ENCODE results near the gene NR1D1. TPM values are rescaled to one million over a fixed set of nuclear protein-coding genes. Genes with fewer than 3 reads are reported as not detected.

The NR1D1 gene
- total RNA-seq, 1 donor from 2014 or later: 2.6 TPM

DNA sequence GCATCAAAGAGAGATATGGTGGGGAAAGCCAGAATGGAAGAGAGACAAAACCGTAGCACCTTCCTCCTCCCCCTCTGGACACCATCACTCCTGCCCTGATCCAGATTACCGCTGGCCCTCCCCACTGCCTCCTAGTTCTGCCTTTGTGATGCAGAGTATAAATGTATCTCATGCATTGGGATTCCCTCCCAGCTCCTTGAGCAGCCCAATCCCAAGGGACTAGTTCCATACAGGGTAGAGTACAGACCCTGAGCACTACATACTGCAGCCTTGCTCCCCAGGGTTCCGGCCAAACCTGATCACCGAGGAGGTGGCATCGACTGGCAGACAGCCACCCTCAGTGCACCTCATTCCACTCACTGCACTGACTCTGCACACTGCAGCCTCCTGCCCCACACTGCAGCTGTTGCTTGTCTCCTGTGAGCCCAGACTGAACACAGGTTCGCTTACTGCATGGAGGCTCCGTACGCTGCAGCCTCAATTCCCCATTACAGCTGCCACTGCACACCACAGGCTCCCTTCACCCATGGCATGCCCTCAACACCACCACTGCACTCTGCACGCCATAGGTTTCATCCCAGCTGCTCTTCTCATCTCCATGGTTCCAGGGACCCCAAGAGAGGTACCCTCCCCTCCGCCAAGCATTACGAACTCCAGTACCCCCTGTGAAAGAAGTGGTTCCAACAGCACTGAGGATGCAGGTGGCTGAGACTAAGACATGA, 39.3 kb downstream of the NR1D1 start:
- no peaks in the 10 kb centered on the region for H3K9me3 Mint-ChIP-seq (ENCODE audit: low read depth)
- TF ChIP-seq, protein P1, sequence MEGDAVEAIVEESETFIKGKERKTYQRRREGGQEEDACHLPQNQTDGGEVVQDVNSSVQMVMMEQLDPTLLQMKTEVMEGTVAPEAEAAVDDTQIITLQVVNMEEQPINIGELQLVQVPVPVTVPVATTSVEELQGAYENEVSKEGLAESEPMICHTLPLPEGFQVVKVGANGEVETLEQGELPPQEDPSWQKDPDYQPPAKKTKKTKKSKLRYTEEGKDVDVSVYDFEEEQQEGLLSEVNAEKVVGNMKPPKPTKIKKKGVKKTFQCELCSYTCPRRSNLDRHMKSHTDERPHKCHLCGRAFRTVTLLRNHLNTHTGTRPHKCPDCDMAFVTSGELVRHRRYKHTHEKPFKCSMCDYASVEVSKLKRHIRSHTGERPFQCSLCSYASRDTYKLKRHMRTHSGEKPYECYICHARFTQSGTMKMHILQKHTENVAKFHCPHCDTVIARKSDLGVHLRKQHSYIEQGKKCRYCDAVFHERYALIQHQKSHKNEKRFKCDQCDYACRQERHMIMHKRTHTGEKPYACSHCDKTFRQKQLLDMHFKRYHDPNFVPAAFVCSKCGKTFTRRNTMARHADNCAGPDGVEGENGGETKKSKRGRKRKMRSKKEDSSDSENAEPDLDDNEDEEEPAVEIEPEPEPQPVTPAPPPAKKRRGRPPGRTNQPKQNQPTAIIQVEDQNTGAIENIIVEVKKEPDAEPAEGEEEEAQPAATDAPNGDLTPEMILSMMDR (IDR thresholded peaks at IDR 0.05; ENCODE audit: unreplicated experiment): no peak
- H3K4me1 Mint-ChIP-seq (ENCODE audit: low read depth): peaks cover 32% of the 10 kb centered on the region
- H3K27ac Mint-ChIP-seq: peak overlapping the region; percentile 84
- H3K4me3 Mint-ChIP-seq (ENCODE audit: low read depth): peak overlapping the region; percentile 80
- peaks cover 38% of the 10 kb centered on the region for H3K27me3 Mint-ChIP-seq
- no peak for DNase-seq (ENCODE audit: low spot score, unreplicated experiment)
- H3K36me3 Mint-ChIP-seq (ENCODE audit: insufficient read depth): no peaks in the 10 kb centered on the region

DNA sequence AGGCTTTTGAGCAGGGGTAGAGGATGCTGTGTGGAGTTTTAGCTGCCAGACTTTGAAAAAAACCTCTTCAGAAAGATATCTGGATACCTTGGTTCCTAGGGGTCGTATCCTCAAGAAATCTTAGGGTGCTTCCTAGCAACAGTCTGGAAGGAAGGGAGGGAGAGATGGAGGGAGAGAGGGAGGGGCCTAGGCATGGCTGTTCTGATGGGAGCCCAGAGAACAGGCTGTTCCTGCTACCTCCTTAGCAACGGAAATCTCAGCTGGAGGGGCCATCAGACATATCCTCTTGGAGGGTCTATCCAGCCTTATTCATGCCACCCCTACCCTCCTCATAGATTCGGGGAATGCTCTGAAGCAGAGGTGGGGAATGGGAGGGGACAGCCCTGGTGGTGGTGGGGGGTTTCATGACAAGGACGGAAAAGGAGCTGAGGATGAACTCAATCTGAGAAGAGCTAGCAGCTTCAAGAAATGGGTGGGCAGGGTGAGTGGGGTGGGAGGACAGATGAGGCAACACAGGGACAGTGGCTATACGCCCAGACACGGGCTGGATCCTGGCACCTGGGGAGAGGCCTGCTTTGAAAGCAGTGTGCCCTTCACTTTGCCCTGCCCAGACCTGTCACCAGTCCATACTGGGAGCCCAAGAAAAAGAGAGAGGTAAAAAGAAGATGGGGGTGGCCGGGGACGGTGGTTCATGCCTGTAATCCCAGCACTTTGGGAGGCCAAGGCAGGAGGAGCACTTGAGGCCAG, 40.5 kb downstream of the NR1D1 start:
- no peaks in the 10 kb centered on the region for H3K36me3 Mint-ChIP-seq (ENCODE audit: insufficient read depth)
- peaks cover 24% of the 10 kb centered on the region for H3K4me1 Mint-ChIP-seq (ENCODE audit: low read depth)
- H3K9me3 Mint-ChIP-seq (ENCODE audit: low read depth): no peaks in the 10 kb centered on the region
- TF ChIP-seq, protein P1 (IDR thresholded peaks at IDR 0.05; ENCODE audit: unreplicated experiment): no peak
- H3K27me3 Mint-ChIP-seq: peaks cover 38% of the 10 kb centered on the region
- H3K4me3 Mint-ChIP-seq (ENCODE audit: low read depth): no peak overlapping the region
- DNase-seq (ENCODE audit: low spot score, unreplicated experiment): no peak
- no peak overlapping the region for H3K27ac Mint-ChIP-seq

DNA sequence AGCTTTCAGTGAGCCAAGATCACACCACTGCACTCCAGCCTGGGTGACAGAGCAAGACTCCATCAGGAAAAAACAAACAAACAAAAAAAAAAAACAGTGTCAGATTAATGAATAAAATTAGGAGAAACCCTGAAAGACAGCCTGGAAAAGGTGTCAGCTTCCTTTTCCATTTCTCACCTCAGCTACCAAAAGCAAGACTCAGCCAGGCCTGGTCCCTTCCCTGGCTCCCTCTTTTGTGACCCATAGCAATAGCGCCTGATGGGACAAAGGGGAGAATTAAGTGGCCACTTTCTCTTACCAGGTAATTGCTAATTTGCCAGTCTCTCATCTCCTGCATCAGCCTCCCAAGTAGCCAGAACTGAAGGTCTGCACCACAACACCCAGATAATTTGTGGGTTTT, 41.5 kb downstream of the NR1D1 start:
- no peaks in the 10 kb centered on the region for H3K9me3 Mint-ChIP-seq (ENCODE audit: low read depth)
- peaks cover 1% of the 10 kb centered on the region for H3K36me3 Mint-ChIP-seq (ENCODE audit: insufficient read depth)
- H3K4me1 Mint-ChIP-seq (ENCODE audit: low read depth): peaks cover 16% of the 10 kb centered on the region
- no peak overlapping the region for H3K4me3 Mint-ChIP-seq (ENCODE audit: low read depth)
- H3K27me3 Mint-ChIP-seq: peaks cover 38% of the 10 kb centered on the region
- H3K27ac Mint-ChIP-seq: no peak overlapping the region
- TF ChIP-seq, protein P1 (IDR thresholded peaks at IDR 0.05; ENCODE audit: unreplicated experiment): no peak
- no peak for DNase-seq (ENCODE audit: low spot score, unreplicated experiment)

DNA sequence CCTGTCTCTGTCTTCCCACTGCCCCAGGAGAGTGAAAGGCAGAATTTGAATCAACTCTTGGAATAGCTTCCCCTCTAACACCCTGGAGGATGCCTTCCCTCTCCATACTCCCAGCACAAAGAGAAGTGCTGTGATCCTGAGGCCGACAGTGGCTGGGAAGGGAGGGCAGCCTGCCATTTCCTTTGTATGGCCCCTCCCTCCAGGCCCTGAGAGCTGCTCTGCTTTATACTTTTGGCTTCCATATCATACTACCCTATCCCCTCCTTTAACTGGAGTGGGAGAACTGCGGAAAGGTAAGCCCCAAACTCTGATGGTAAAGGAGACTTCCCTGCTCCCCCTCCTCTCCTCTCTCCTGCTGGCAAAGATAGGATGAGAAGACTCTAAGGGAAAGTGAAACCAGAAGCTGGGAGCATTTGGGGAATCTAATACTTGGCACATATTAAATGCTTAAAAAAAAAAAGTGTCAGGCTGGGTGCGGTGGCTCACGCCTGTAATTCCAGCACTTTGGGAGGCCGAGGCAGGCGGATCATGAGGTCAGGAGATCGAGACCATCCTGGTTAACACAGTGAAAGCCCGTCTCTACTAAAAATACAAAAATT, 42.1 kb downstream of the NR1D1 start:
- peaks cover 1% of the 10 kb centered on the region for H3K36me3 Mint-ChIP-seq (ENCODE audit: insufficient read depth)
- H3K27ac Mint-ChIP-seq: no peak overlapping the region
- peaks cover 38% of the 10 kb centered on the region for H3K27me3 Mint-ChIP-seq
- TF ChIP-seq, protein P1 (IDR thresholded peaks at IDR 0.05; ENCODE audit: unreplicated experiment): no peak
- H3K9me3 Mint-ChIP-seq (ENCODE audit: low read depth): no peaks in the 10 kb centered on the region
- DNase-seq (ENCODE audit: low spot score, unreplicated experiment): no peak
- peaks cover 14% of the 10 kb centered on the region for H3K4me1 Mint-ChIP-seq (ENCODE audit: low read depth)
- H3K4me3 Mint-ChIP-seq (ENCODE audit: low read depth): no peak overlapping the region

DNA sequence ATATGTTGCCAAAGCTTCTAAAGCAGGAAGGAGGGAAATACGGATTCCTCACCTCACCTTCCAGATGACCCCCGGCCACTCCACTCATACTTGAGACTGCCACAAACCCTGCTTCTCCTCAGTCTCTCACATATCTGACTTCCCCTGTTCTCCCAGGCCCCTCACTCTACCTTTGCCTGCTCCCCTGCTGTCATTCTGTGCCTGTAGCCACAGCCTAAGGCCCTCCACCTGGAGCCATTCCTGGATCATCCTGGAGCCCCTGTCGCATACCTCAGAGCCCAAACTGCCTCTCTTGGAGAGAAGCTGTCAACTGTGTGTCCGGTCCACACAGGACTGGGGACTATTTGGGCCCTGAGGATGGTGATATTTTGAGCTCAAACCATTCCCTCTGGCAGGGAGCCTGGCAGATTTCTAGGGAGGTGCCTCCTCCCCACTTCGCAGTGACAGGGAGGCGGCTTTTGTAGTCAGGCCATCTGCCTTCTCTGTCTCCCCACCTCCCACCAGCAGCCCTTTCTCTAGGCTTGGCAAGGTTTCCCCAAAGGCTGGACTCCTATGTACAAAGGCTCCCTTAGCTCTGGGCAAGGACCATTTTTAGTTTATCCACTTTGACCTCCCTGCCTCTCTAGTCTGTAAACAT, 43.9 kb downstream of the NR1D1 start:
- peaks cover 1% of the 10 kb centered on the region for H3K36me3 Mint-ChIP-seq (ENCODE audit: insufficient read depth)
- H3K4me1 Mint-ChIP-seq (ENCODE audit: low read depth): peaks cover 5% of the 10 kb centered on the region
- H3K27me3 Mint-ChIP-seq: peaks cover 31% of the 10 kb centered on the region
- peak overlapping the region; percentile 7 for H3K4me3 Mint-ChIP-seq (ENCODE audit: low read depth)
- H3K9me3 Mint-ChIP-seq (ENCODE audit: low read depth): no peaks in the 10 kb centered on the region
- DNase-seq (ENCODE audit: low spot score, unreplicated experiment): no peak
- no peak overlapping the region for H3K27ac Mint-ChIP-seq
- TF ChIP-seq, protein P1 (IDR thresholded peaks at IDR 0.05; ENCODE audit: unreplicated experiment): no peak
